PC-3 (cell line): ENCODE measurements around the gene THRA.

Experiments used
- CTCF ChIP-seq: fragments of 300-600 bp; sonication (generic); conservative IDR thresholded peaks from 2 replicates; pipeline ENCODE4 v1.5.1; 2017; ENCODE audit warnings: antibody characterized with exemption, low read depth, mild to moderate bottlenecking, low read length
- EZH2 ChIP-seq: fragments of 300-600 bp; sonication (generic); IDR thresholded peaks from one replicate; pipeline ENCODE4 v1.6.1; 2017; ENCODE audit warnings: antibody characterized with exemption, mild to moderate bottlenecking, low read length; ENCODE audit not compliant: unreplicated experiment
- EZH2phosphoT487 ChIP-seq: fragments of 300-600 bp; sonication (generic); IDR thresholded peaks from 2 replicates; pipeline ENCODE4 v1.6.1; 2018; ENCODE audit warnings: mild to moderate bottlenecking, antibody characterized with exemption, low read length, borderline replicate concordance

- TF ChIP-seq EZH2 (no peak), CTCF (no peak), EZH2phosphoT487 (no peak)
Measured at GRCh38 chr17:40068129-40068581, 5.4 kb downstream of the THRA start.
